ENCODE data around the gene SLC35E1.

The SLC35E1 gene

GRCh38 chr19:16572332-16573211 is at the start of gene SLC35E1:
Gene SLC35E1 (minus strand): TSS chr19:16572415. CDS start chr19:16572364, 51 bp downstream.
- peak; percentile 87 for DNase-seq (ENCODE audit: low read depth in 2 of 2)

- no peak for DNase-seq (ENCODE audit: low read depth in 2 of 2)
Measured at GRCh38 chr19:16621165-16621800, 49.1 kb upstream of the SLC35E1 start.

- DNase-seq (ENCODE audit: low read depth in 2 of 2) = no peak
Measured at GRCh38 chr19:16620584-16620983, 48.4 kb upstream of the SLC35E1 start.

DNA sequence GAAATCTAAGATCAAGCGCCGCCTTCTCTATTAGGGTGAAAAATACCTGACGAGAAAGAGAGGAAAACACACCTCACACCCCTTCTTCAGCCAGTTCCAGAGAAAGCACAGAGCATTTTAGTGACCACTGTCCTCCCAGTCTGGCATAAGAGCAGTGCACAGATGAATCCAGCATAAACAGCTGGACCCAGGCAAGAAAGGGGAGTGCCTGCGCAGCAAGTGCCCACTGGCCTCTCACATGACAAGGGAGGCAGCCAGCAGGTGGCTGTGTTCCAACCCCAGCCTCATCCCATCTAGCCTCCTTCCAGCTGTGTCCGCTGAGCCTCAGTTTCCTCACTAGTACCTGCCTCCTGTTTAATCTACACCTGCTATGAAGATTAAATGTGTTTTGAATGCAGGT is 47.8 kb upstream of the SLC35E1 start:
- no peak for DNase-seq (ENCODE audit: low read depth in 2 of 2)

DNA sequence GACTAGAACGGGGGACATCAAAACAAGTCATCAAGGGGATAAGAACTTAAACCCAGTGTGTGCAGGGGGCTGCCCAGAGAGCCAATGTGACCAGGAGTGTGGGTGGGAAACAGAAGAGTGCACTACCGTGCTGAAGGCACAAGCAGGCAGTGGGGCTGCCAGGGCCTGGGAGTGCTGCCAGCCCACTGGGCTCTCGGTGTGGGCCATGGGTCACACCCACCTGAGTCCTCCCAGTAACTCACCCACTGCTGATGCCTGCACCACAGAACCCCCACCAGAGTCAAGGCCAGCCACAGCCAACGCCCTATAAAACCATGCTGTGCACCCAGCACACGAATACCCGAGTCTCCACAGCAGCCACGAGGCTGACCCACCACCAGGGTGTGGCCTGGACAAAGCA is 47.2 kb upstream of the SLC35E1 start:
- no peak for DNase-seq (ENCODE audit: low read depth in 2 of 2)

- DNase-seq (ENCODE audit: low read depth in 2 of 2) = no peak
Measured at GRCh38 chr19:16618248-16618647, 46.0 kb upstream of the SLC35E1 start.

GRCh38 chr19:16615808-16616207 is 43.6 kb upstream of the SLC35E1 start:
- DNase-seq (ENCODE audit: low read depth in 2 of 2) = no peak

GRCh38 chr19:16614941-16615340 is 42.7 kb upstream of the SLC35E1 start:
- DNase-seq (ENCODE audit: low read depth in 2 of 2) = no peak

GRCh38 chr19:16613841-16614240 is 41.6 kb upstream of the SLC35E1 start:
- no peak for DNase-seq (ENCODE audit: low read depth in 2 of 2)

GRCh38 chr19:16612636-16613035 is 40.4 kb upstream of the SLC35E1 start:
- DNase-seq (ENCODE audit: low read depth in 2 of 2) = no peak

- no peak for DNase-seq (ENCODE audit: low read depth in 2 of 2)
Measured at GRCh38 chr19:16611121-16611520, 38.9 kb upstream of the SLC35E1 start.

DNA sequence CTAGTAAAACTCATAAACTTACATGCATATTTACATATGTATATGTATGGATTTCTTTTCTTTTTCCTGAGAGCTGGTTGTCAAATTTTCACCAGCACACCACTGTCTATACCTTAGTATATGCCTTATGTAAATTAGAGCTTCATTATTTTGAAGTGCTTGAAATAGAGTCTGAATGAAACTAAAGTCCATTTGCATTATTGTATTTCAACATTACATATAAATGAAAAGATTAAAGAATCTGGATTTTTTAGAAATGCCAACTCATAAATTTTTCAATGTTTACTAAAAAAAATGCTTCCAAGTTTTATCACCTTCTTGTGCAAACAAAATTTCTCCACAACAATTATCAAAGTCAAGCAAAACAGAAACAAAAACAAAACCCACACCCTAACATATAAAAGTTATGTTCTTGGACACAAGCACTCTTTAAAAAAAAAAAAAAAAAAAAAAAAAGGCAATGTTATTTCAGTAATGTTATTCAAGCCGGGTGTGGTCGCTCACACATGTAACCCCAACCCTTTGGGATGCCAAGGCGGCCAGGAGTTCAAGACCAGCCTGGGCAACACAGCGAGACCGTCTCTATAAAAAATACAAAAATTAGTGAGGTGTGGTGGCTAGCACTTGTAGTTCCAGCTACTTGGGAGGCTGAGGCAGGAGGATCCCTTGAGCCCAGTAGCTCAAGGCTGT is 37.4 kb upstream of the SLC35E1 start:
- DNase-seq (ENCODE audit: low read depth in 2 of 2) = no peak

DNA sequence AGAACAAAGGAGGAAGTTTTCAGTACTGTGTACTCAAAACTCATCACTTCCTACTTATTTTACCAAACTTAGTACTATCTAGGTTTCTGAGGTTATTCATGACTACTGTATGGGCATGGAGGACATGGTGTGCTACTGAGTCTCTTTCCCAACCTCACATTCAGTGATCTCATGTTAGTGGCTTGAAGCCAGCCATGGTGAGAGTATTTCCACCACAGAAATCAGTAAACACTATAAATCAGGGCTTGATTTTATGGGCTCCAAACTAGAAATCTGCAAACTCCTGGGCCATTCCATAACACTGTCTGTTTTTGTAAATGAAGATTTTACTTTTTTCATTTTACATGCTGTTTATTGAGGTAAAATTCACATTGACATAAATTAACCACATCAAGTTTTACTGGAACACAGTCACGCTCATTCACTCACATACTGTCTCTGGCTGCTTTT is 36.1 kb upstream of the SLC35E1 start:
- peak; percentile 85 to 86 for DNase-seq (ENCODE audit: low read depth in 2 of 2)

- DNase-seq (ENCODE audit: low read depth in 2 of 2) = no peak
Measured at GRCh38 chr19:16607819-16608218, 35.6 kb upstream of the SLC35E1 start.

DNA sequence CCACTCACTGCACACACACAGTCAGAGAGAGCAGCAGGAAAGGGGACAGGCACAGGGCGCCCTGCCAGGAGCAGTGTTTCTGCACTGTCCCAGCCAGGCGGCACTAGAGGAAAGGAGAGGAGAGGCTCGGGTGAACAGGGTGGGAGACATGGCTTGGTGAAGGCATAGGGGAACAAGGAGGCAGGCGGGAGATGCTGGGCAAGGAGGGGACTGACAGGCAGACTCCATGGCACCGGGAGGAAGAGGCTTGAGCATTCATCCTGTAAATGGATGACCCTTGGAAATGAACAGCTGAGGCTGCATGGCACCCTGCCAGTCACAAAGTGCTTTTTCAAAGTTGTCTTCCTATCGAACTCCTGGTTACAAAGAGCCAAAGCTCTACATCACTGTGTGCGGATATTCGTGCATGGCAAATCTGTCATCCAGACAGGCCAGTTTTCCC is 33.4 kb upstream of the SLC35E1 start:
- no peak for DNase-seq (ENCODE audit: low read depth in 2 of 2)

GRCh38 chr19:16605115-16605514 is 32.9 kb upstream of the SLC35E1 start:
- no peak for DNase-seq (ENCODE audit: low read depth in 2 of 2)

- no peak for DNase-seq (ENCODE audit: low read depth in 2 of 2)
Measured at GRCh38 chr19:16604615-16605014, 32.4 kb upstream of the SLC35E1 start.

- no peak for DNase-seq (ENCODE audit: low read depth in 2 of 2)
Measured at GRCh38 chr19:16603090-16603489, 30.9 kb upstream of the SLC35E1 start.

- DNase-seq (ENCODE audit: low read depth in 2 of 2) = no peak
Measured at GRCh38 chr19:16601378-16602052, 29.3 kb upstream of the SLC35E1 start.

DNA sequence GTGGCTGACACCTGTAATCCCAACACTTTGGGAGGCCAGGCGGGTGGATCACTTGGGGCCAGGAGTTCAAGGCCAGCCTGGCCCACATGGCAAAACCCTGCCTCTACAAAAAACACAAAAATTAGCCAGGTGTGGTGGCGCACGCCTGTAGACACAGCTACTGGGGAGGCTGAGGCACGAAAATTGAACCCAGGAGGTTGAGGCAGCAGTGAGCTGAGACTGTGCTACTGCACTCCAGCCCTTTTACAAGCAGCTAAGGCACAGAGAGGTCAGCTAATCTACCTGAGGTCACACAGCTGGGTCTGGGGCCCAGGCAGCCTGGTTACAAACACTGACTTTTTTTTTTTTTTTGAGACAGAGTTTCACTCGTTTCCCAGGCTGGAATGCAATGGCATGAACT is 28.6 kb upstream of the SLC35E1 start:
- DNase-seq (ENCODE audit: low read depth in 2 of 2) = no peak

- no peak for DNase-seq (ENCODE audit: low read depth in 2 of 2)
Measured at GRCh38 chr19:16599655-16600346, 27.6 kb upstream of the SLC35E1 start.
